Endothelial cell of umbilical vein (primary cell): ENCODE data around the gene ZNF516. TPM values are rescaled to one million over a fixed set of nuclear protein-coding genes. Genes with fewer than 3 reads are reported as not detected.

Experiments used
- BruUV-seq: library from RNA; stranded (reverse); fragments of 400-500 nt; replicated peaks from 2 replicates; lab custom pipeline; 2021; lab: Mats Ljungman, UMichigan
- CTCF ChIA-PET: fragments of 300-600, 350-600 bp; sonication (Branson Sonifier 250); formaldehyde crosslinking; loops from one replicate; lab custom pipeline; 2021; ENCODE audit warnings: antibody characterized with exemption, inconsistent platforms; lab: Charles Lee
- POLR2A ChIA-PET: fragments of 300-600, 350-600 bp; sonication (Branson Sonifier 250); formaldehyde crosslinking; loops from one replicate; lab custom pipeline; 2021; ENCODE audit warnings: antibody characterized with exemption, inconsistent platforms; lab: Charles Lee
- DNase-seq: peaks from one replicate; pipeline ENCODE4 v3.0.0-alpha.2; 2011; ENCODE audit warnings: low read depth, low spot score
- FAIRE-seq: peaks from 2 replicates; lab custom pipeline; 2011; peaks lifted over from hg19 to GRCh38; lab: Jason Lieb, UNC
- H2AFZ ChIP-seq: 2 replicates; pipeline ENCODE4 v1.6.0; 2012; ENCODE audit warnings: low read depth, low read length, control low read depth, inconsistent platforms
- H3K27ac ChIP-seq: 2 replicates; pipeline ENCODE4 v1.5.1; 2011; ENCODE audit warnings: low read depth, mild to moderate bottlenecking, control low read depth, low read length, moderate library complexity; ENCODE audit not compliant: insufficient read depth
- H3K27me3 ChIP-seq, 2 experiments: 2 replicates each; pipeline versions ENCODE4 v1.6.0 to v1.6.1; 2011; ENCODE audit warnings: low read length in 2 of 2, mixed read lengths in 1 of 2; ENCODE audit not compliant: control insufficient read depth in 2 of 2, insufficient read depth in 2 of 2
- H3K36me3 ChIP-seq, 2 experiments: 2 replicates in 1 of 2; 3 replicates in 1 of 2; pipeline ENCODE4 v1.5.1; 2011; ENCODE audit warnings: low read length in 2 of 2, mild to moderate bottlenecking in 1 of 2, moderate library complexity in 1 of 2; ENCODE audit not compliant: control insufficient read depth in 2 of 2, insufficient read depth in 2 of 2; ENCODE audit errors: extremely low read depth in 1 of 2
- H3K4me1 ChIP-seq: 3 replicates; pipeline ENCODE4 v1.5.1; 2011; ENCODE audit warnings: mild to moderate bottlenecking, low read length; ENCODE audit not compliant: control insufficient read depth, insufficient read depth; ENCODE audit errors: extremely low read depth
- H3K4me2 ChIP-seq: 2 replicates; pipeline ENCODE4 v1.6.1; 2011; ENCODE audit warnings: low read length, control low read depth, mixed read lengths; ENCODE audit not compliant: insufficient read depth
- H3K4me3 ChIP-seq, 3 experiments: fragments of 200-600 bp in 1 of 3; sonication (generic), shearing (Covaris generic) in 1 of 3; replicated peaks in 1 of 3; 2 replicates each; pipeline ENCODE4 v1.5.1; 2011 to 2016; ENCODE audit warnings: control low read depth in 3 of 3, low read length in 3 of 3, mild to moderate bottlenecking in 2 of 3, inconsistent platforms in 1 of 3, low read depth in 1 of 3, moderate library complexity in 1 of 3; ENCODE audit not compliant: insufficient read depth in 1 of 3
- H3K79me2 ChIP-seq: 2 replicates; pipeline ENCODE4 v1.6.0; 2012; ENCODE audit warnings: low read length, inconsistent platforms; ENCODE audit not compliant: control insufficient read depth, insufficient read depth
- H3K9ac ChIP-seq: replicated peaks from 2 replicates; pipeline ENCODE3; 2011; ENCODE audit warnings: low read length, control low read depth; ENCODE audit not compliant: insufficient read depth; ENCODE audit errors: extremely low read depth
- H3K9me1 ChIP-seq: replicated peaks from 3 replicates; pipeline ENCODE4 v1.6.0; 2011; ENCODE audit warnings: mild to moderate bottlenecking, low read length; ENCODE audit not compliant: control insufficient read depth, insufficient read depth; ENCODE audit errors: extremely low read depth
- H3K9me3 ChIP-seq: replicated peaks from 2 replicates; pipeline ENCODE4 v1.5.1; 2012; ENCODE audit warnings: low read length, inconsistent platforms; ENCODE audit not compliant: control insufficient read depth, insufficient read depth
- H4K20me1 ChIP-seq: replicated peaks from 2 replicates; pipeline ENCODE3; 2011; ENCODE audit warnings: mild to moderate bottlenecking, low read length; ENCODE audit not compliant: control insufficient read depth, insufficient read depth; ENCODE audit errors: extremely low read depth
- CTCF ChIP-seq, 2 donors: IDR thresholded peaks; 1 replicate in 1 of 2; 2 replicates in 1 of 2; pipeline ENCODE4 v1.5.1; 2011; ENCODE audit warnings: low read length in 2 of 2, mild to moderate bottlenecking in 2 of 2, moderate library complexity in 2 of 2, control low read depth in 1 of 2, inconsistent platforms in 1 of 2, low read depth in 1 of 2; ENCODE audit not compliant: insufficient read depth in 1 of 2; ENCODE audit errors: extremely low read depth in 1 of 2
- EZH2 ChIP-seq: IDR thresholded peaks from 2 replicates; pipeline ENCODE4 v1.6.1; 2012; ENCODE audit warnings: borderline replicate concordance, low read depth, mild to moderate bottlenecking, moderate library complexity, low read length, inconsistent platforms; ENCODE audit not compliant: severe bottlenecking
- FOS ChIP-seq: IDR thresholded peaks from 2 replicates; pipeline ENCODE4 v1.6.1; 2011; ENCODE audit warnings: mild to moderate bottlenecking, low read length, moderate library complexity, borderline replicate concordance; ENCODE audit not compliant: insufficient read depth
- GATA2 ChIP-seq: IDR thresholded peaks from 2 replicates; pipeline ENCODE4 v1.7.0; 2011; ENCODE audit warnings: low read depth, mild to moderate bottlenecking, moderate library complexity, mixed read lengths, low read length; ENCODE audit not compliant: insufficient read length, insufficient read depth
- JUN ChIP-seq: IDR thresholded peaks from 2 replicates; pipeline ENCODE4 v1.6.1; 2011; ENCODE audit warnings: borderline replicate concordance, low read depth; ENCODE audit not compliant: insufficient read length, insufficient read depth
- MAX ChIP-seq: IDR thresholded peaks from 2 replicates; pipeline ENCODE4 v1.6.1; 2011; ENCODE audit not compliant: insufficient read depth, insufficient read length
- MYC ChIP-seq: IDR thresholded peaks from one replicate; pipeline ENCODE4 v1.6.1; 2011; ENCODE audit warnings: mild to moderate bottlenecking, low read depth, low read length
- POLR2A ChIP-seq: IDR thresholded peaks from 2 replicates; pipeline ENCODE4 v1.6.1; 2012; ENCODE audit warnings: low read depth, mild to moderate bottlenecking, control low read depth, low read length
- POLR2AphosphoS5 ChIP-seq: IDR thresholded peaks from 2 replicates; pipeline ENCODE4 v1.6.1; 2012; ENCODE audit warnings: low read depth, mild to moderate bottlenecking, control low read depth, low read length, moderate library complexity; ENCODE audit not compliant: insufficient read depth
- dilution Hi-C: fragments of 300-500 bp; cut with MboI; formaldehyde crosslinking; loops from one replicate; pipeline ENCODE4 v1.15.0; 2019; ENCODE audit warnings: low sequenced_read_pairs; ENCODE audit not compliant: extremely low pct_ligation_motif_present
- intact Hi-C: fragments of 100-400 bp; cut with micrococcal nuclease; formaldehyde crosslinking; loops from one replicate; pipeline ENCODE4 v1.10.0; 2022
- polyA plus RNA-seq, 4 experiments: library from polyadenylated mRNA; depleted of rRNA in 3 of 4; stranded (reverse) in 3 of 4; unstranded in 1 of 4; fragments of >200 nt; gene quantifications; 2 replicates each; pipeline versions ENCODE4 v1.2.1 to v1.2.3, GENCODE V29; 2011 to 2012; ENCODE audit warnings: missing spikeins in 1 of 4
- total RNA-seq: library from RNA; stranded (reverse); gene quantifications from 2 replicates; pipeline ENCODE4 v1.2.3, GENCODE V29; 2021

Gene ZNF516
- total and polyA plus RNA-seq, 2 donors (not counting 3 experiments of a cell fraction or from before 2014, with no cell fraction given): 3.6 to 19.1 TPM

- no peaks in the 10 kb centered on the region for H3K79me2 ChIP-seq
- H2AFZ ChIP-seq: no peak overlapping the region
- no peaks in the 10 kb centered on the region for H3K36me3 ChIP-seq
- FAIRE-seq: no peak
- H3K4me1 ChIP-seq: no peaks in the 10 kb centered on the region
- H3K9me1 ChIP-seq: no peaks in the 10 kb centered on the region
- ChIA-PET CTCF (no interaction called here), POLR2A (no interaction called here)
- no peak overlapping the region for H3K27ac ChIP-seq
- no peak for DNase-seq
- no peak overlapping the region for H3K4me3 ChIP-seq
- BruUV-seq: no TSS peak
- H4K20me1 ChIP-seq: no peaks in the 10 kb centered on the region
- no peak overlapping the region for H3K4me2 ChIP-seq
- no peaks in the 10 kb centered on the region for H3K9me3 ChIP-seq
- no peaks in the 10 kb centered on the region for H3K27me3 ChIP-seq
- H3K9ac ChIP-seq: no peak overlapping the region
- dilution Hi-C loops (no loop called here), intact Hi-C loops (loop anchor here (1.0 kb wide), 5 partner anchors 20 to 303 kb away; no protein-coding TSS in a partner anchor)
- TF ChIP-seq CTCF (IDR thresholded peaks at IDR 0.05; ENCODE audit: extremely low read depth in 1 of 2, insufficient read depth in 1 of 2, low read depth in 1 of 2, low read length in 2 of 2) (no peak), POLR2A (no peak), POLR2AphosphoS5 (no peak), EZH2 (no peak), JUN (no peak), GATA2 (no peak), MYC (no peak), MAX (no peak), FOS (no peak)
These were observed 88.3 kb downstream of the ZNF516 start for GRCh38 chr18:76406791-76407190.
